GM21723 (cell line): ENCODE results near the gene OOSP1.
"Not testable (repeated sequence)": the region's sequence is repeated elsewhere in the genome, so short reads cannot be mapped to it uniquely, and the experiment has no call there.

Experiments used
- ATAC-seq: cut with Tn5 transposase; IDR thresholded peaks from one replicate; pipeline ENCODE4 v1.9.1; 2021; ENCODE audit warnings: mild to moderate bottlenecking, moderate library complexity; ENCODE audit not compliant: unreplicated experiment

OOSP1 gene

GRCh38 chr11:59957094-59957493 is 18.9 kb downstream of the OOSP1 start:
- no peak for ATAC-seq

GRCh38 chr11:59960502-59961381 is 22.5 kb downstream of the OOSP1 start:
- no peak for ATAC-seq

DNA sequence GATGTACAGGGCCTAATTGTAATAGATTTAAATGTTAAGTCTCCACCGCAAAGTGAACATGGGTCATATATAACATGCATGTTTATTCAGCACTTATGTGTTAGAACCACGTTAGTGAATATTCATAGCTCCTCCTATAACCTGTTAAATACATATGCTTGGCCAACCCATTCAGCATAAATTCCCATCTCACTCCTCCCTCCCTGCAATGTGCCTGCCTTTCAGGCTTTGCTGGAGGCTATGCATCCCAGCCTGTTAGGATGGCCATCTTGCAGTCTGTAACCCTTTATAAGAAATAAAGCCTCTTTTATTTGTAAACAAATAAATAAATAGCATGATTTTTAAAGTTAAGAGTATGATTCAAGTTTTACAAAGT is 23.9 kb downstream of the OOSP1 start:
- no peak for ATAC-seq

GRCh38 chr11:59963733-59964132 is 25.5 kb downstream of the OOSP1 start, which contains the start of gene OOSP4A:
Gene OOSP4A (plus strand): TSS chr11:59964033. CDS start chr11:59964033, 0 bp downstream.
- no peak for ATAC-seq

GRCh38 chr11:59965424-59965823 is 27.2 kb downstream of the OOSP1 start:
- ATAC-seq = no peak

GRCh38 chr11:59966201-59966600 is 28.0 kb downstream of the OOSP1 start:
- ATAC-seq = no peak

- ATAC-seq = no peak
These were observed 29.6 kb downstream of the OOSP1 start for GRCh38 chr11:59967677-59968394.

DNA sequence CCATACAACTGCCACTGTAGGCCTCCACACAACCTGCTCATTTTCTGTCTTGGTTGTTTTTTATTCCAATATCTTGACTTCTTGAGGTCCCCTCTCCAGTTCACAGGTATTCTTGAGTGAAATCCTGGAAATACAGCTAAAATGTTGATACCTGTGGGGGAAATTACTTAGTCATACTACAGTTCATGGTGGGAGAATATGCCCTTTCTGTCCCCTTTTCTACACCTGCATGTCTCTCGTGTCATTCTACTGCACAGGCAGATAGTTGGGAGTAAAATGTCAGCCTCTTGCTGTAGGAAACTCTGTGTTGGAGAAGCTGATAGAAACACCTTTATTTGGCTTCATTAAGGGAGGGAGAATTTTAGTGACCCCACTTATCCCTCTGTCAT is 30.2 kb downstream of the OOSP1 start:
- no peak for ATAC-seq

- ATAC-seq = no peak
These were observed 34.9 kb downstream of the OOSP1 start for GRCh38 chr11:59973097-59973496.

- ATAC-seq = no peak
These were observed 43.0 kb downstream of the OOSP1 start for GRCh38 chr11:59981106-59981770.

- not testable (repeated sequence) for ATAC-seq
These were observed 43.8 kb downstream of the OOSP1 start for GRCh38 chr11:59982037-59982436.

- no peak for ATAC-seq
These were observed 45.0 kb downstream of the OOSP1 start for GRCh38 chr11:59983212-59983611.

DNA sequence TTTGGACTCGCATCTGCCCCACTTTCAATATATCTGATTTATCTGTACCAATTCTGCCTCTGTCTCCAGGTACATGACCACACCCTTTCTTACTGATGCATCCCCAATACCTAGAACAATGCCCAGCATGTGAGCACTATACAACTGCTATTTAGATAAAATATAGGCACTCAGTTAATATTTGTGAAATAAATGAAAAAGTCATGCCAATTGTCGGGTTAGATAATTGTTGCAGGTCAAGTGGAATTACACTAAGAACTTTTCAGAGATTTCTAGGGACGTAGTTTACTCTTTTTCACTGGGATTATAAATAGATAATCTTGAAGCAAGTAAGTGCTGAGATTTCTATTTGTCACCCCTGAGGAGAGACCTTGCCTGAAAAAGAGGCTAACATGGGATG is 46.1 kb downstream of the OOSP1 start:
- ATAC-seq = no peak

GRCh38 chr11:59990421-59990820 is 52.2 kb downstream of the OOSP1 start:
- no peak for ATAC-seq

GRCh38 chr11:59992425-59992824 is 54.2 kb downstream of the OOSP1 start:
- no peak for ATAC-seq

- ATAC-seq = no peak
These were observed 59.6 kb downstream of the OOSP1 start for GRCh38 chr11:59997800-59998199.

GRCh38 chr11:59999691-60000090 is 61.5 kb downstream of the OOSP1 start:
- ATAC-seq = no peak

GRCh38 chr11:60003729-60004128 is 65.5 kb downstream of the OOSP1 start:
- no peak for ATAC-seq

GRCh38 chr11:60005360-60005759 is 67.1 kb downstream of the OOSP1 start:
- no peak for ATAC-seq
